DND-41 (cell line): ENCODE results near the gene BRINP2.

Experiments used
- EZH2 ChIP-seq: IDR thresholded peaks from 3 replicates; pipeline ENCODE4 v1.6.1; 2012; ENCODE audit warnings: borderline replicate concordance, low read depth, mild to moderate bottlenecking, moderate library complexity, low read length, inconsistent platforms; ENCODE audit not compliant: severe bottlenecking
- TF ChIP-seq, protein P1 (sequence below): IDR thresholded peaks from 2 replicates; pipeline ENCODE4 v1.5.1; 2012; ENCODE audit warnings: borderline replicate concordance, low read length, moderate library complexity, mild to moderate bottlenecking; ENCODE audit not compliant: poor library complexity, severe bottlenecking; ENCODE audit errors: extremely low read depth

DNA sequence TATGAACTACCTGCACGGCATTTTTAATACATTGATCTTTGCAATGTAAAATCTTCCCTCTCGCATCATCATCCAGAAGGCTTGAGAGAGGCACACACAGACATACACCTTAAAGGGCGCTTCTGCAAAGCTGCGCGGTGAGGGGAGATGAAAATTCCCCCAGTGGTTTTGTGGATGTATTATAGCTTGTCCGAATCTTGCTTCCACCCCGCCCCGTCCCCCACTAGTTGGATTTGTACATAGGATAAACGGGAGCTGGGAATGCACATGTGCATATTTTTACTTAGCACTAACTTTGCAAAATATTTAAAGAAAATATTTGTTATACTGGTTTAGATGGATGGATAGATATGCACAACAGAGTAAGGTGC, 5.7 kb upstream of the BRINP2 start:
- TF ChIP-seq, protein P1, sequence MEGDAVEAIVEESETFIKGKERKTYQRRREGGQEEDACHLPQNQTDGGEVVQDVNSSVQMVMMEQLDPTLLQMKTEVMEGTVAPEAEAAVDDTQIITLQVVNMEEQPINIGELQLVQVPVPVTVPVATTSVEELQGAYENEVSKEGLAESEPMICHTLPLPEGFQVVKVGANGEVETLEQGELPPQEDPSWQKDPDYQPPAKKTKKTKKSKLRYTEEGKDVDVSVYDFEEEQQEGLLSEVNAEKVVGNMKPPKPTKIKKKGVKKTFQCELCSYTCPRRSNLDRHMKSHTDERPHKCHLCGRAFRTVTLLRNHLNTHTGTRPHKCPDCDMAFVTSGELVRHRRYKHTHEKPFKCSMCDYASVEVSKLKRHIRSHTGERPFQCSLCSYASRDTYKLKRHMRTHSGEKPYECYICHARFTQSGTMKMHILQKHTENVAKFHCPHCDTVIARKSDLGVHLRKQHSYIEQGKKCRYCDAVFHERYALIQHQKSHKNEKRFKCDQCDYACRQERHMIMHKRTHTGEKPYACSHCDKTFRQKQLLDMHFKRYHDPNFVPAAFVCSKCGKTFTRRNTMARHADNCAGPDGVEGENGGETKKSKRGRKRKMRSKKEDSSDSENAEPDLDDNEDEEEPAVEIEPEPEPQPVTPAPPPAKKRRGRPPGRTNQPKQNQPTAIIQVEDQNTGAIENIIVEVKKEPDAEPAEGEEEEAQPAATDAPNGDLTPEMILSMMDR = no peak
- TF ChIP-seq EZH2 = no peak
